ENCODE measurements around the gene SUPT6H.

GRCh38 chr17:28712705-28713415 lies 50.9 kb downstream of the SUPT6H start:
- TF ChIP-seq FOXM1 (IDR thresholded peaks at IDR 0.05; ENCODE audit: borderline replicate concordance) (no peak), SP1 (IDR thresholded peaks at IDR 0.05) (no peak), ELF4 (IDR thresholded peaks at IDR 0.05) (no peak), TARDBP (IDR thresholded peaks at IDR 0.05) (no peak), PKNOX1 (IDR thresholded peaks at IDR 0.05) (no peak), CTBP1 (IDR thresholded peaks at IDR 0.05; ENCODE audit: borderline replicate concordance) (no peak), FOXK2 (IDR thresholded peaks at IDR 0.05) (no peak), L3MBTL2 (conservative IDR thresholded peaks at IDR 0.05) (no peak), BHLHE40 (IDR thresholded peaks at IDR 0.05; ENCODE audit: borderline replicate concordance) (no peak), ZNF384 (IDR thresholded peaks at IDR 0.05) (no peak), HDGF (IDR thresholded peaks at IDR 0.05; ENCODE audit: borderline replicate concordance) (no peak)
